Measurements from ENCODE around the gene UQCRHL.

- no peak for TF ChIP-seq CTCF (conservative IDR thresholded peaks at IDR 0.05; ENCODE audit: low read depth in 2 of 2)
- no peak for TF ChIP-seq POLR2AphosphoS5 (IDR thresholded peaks at IDR 0.05; ENCODE audit: low read depth)
- TF ChIP-seq CREB1 (CRISPR knock-in tag; IDR thresholded peaks at IDR 0.05; ENCODE audit: low read depth): no peak
- no peak for TF ChIP-seq EZH2 (IDR thresholded peaks at IDR 0.05; ENCODE audit: low read depth, unreplicated experiment)
Measured at GRCh38 chr1:15852036-15852827, 44.8 kb upstream of the UQCRHL start.
